Spleen (tissue), 7 donors: ENCODE data around the gene URGCP.

Source experiments
- POLR2A ChIP-seq, 3 donors: fragments of 450-650 bp; IDR thresholded peaks; one replicate each; pipeline ENCODE4 v1.5.1; 2017; ENCODE audit warnings: antibody characterized with exemption in 3 of 3, mild to moderate bottlenecking in 1 of 3
- TF ChIP-seq, protein P1 (sequence below), 11 experiments: fragments of 200-600 bp in 7 of 11; fragments of 450-650 bp in 4 of 11; sonication (generic) in 4 of 11; IDR thresholded peaks in 8 of 11; conservative IDR thresholded peaks in 3 of 11; 1 replicate in 7 of 11; 2 replicates in 4 of 11; pipeline versions ENCODE4 v1.4.0 to v1.8.0; 2016 to 2021; ENCODE audit warnings: antibody characterized with exemption in 11 of 11, inconsistent platforms in 4 of 11, mild to moderate bottlenecking in 1 of 11
- donor health status: DM: no; HTN: no; CAD: no; lungs with moderate emphysema.
- donor health status: DM: no; HTN: no; CAD: no.
- donor health status: DM: no; HTN: no; CAD: no.

DNA sequence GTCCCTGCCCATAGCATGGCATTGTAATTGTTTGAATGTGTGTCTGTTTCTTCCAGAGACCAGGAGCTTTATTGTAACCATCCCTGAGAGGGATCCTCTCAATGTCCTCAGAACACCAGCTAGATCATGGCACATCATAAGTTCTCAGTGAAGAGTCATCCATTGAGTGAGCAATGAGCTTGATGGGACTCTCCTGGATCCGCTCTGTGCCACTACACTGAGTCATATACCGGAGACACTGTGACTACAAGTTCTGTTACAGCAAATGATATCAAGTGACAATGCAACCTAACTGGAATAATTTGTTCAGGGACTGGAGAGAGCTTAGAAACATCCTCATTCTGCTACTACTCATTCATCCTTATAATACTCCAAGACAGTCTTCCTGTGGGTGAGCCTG, 62.1 kb downstream of the URGCP start:
- TF ChIP-seq, protein P1, sequence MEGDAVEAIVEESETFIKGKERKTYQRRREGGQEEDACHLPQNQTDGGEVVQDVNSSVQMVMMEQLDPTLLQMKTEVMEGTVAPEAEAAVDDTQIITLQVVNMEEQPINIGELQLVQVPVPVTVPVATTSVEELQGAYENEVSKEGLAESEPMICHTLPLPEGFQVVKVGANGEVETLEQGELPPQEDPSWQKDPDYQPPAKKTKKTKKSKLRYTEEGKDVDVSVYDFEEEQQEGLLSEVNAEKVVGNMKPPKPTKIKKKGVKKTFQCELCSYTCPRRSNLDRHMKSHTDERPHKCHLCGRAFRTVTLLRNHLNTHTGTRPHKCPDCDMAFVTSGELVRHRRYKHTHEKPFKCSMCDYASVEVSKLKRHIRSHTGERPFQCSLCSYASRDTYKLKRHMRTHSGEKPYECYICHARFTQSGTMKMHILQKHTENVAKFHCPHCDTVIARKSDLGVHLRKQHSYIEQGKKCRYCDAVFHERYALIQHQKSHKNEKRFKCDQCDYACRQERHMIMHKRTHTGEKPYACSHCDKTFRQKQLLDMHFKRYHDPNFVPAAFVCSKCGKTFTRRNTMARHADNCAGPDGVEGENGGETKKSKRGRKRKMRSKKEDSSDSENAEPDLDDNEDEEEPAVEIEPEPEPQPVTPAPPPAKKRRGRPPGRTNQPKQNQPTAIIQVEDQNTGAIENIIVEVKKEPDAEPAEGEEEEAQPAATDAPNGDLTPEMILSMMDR (IDR thresholded peaks at IDR 0.05 in 8 of 11, conservative IDR thresholded peaks at IDR 0.05 in 3 of 11) = no peak
- no peak for TF ChIP-seq POLR2A (IDR thresholded peaks at IDR 0.05)
